ENCODE data around the gene SEMA3B. TPM values are rescaled to one million over a fixed set of nuclear protein-coding genes. Genes with fewer than 3 reads are reported as not detected.

Gene SEMA3B
- total RNA-seq, 1 experiment from 2014 or later = 0.43 TPM

- H3K9me3 ChIP-seq (ENCODE audit: low read depth, low read length, poor library complexity, severe bottlenecking) = no peaks in the 10 kb centered on the region
- no peak for TF ChIP-seq EZH2 (IDR thresholded peaks at IDR 0.05; ENCODE audit: borderline replicate concordance, low read depth, low read length, poor library complexity, severe bottlenecking)
- TF ChIP-seq CTCF (conservative IDR thresholded peaks at IDR 0.05; ENCODE audit: low read depth, low read length) = no peak
- no peaks in the 10 kb centered on the region for H3K36me3 ChIP-seq (ENCODE audit: insufficient read depth, low read length, poor library complexity, severe bottlenecking)
- no peaks in the 10 kb centered on the region for H3K27me3 ChIP-seq (replicated peaks; ENCODE audit: insufficient read depth, low read depth, low read length, poor library complexity)
- no peak overlapping the region for H3K4me3 ChIP-seq (ENCODE audit: low read depth, low read length, poor library complexity, severe bottlenecking)
- DNase-seq (ENCODE audit: low spot score) = peak; percentile 67
- intact Hi-C loops (cut with micrococcal nuclease; ENCODE audit: unreplicated experiment) = loop anchor here (10.0 kb wide), 1 partner anchor 140 kb away; no protein-coding TSS in a partner anchor
- no TSS peak for BruUV-seq (replicated peaks)
- ChIA-PET CTCF (interaction anchor here (0.5 kb wide), 1 partner anchor 1406 kb away, joined by 4 read pairs; no protein-coding TSS in a partner anchor), POLR2A (ENCODE audit: low non-redundant PET) (no interaction called here)
- peaks cover 20% of the 10 kb centered on the region for H3K4me1 ChIP-seq (ENCODE audit: insufficient read depth, low read length, poor library complexity, severe bottlenecking)
- H3K27ac ChIP-seq (ENCODE audit: low read depth, low read length, poor library complexity, severe bottlenecking) = peak overlapping the region; percentile 37
Observed at GRCh38 chr3:50264383-50264963, 4.5 kb upstream of the SEMA3B start.

DNA sequence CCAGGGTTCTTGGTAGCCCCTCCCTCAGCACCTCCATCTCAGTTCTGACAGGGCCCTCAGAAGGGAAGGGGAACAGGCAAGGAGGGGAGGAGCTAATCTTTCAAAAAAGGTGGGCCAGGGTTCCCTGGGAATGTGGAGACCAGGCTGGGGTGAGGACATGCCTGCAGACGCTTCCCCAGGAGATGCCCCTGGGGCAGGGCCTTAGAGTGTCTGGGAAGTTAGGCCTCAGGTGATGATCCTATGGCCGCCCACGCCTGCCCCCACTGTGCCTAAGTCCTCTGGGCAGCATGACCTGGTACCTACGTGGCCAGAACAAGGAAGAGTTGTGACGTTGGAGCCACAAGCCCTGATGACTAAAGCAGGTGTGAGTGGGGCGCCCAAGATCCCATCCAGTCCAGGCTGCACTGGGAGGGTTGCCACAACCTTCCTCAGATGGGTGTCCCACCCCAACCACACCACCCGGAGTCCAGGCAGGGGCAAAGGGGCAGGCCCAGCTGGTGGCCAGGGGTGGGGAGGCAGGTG lies 3.9 kb upstream of the SEMA3B start:
- TF ChIP-seq EZH2 (IDR thresholded peaks at IDR 0.05; ENCODE audit: borderline replicate concordance, low read depth, low read length, poor library complexity, severe bottlenecking) (no peak), CTCF (conservative IDR thresholded peaks at IDR 0.05; ENCODE audit: low read depth, low read length) (no peak)
- no peaks in the 10 kb centered on the region for H3K9me3 ChIP-seq (ENCODE audit: low read depth, low read length, poor library complexity, severe bottlenecking)
- peak overlapping the region; percentile 23 for H3K27ac ChIP-seq (ENCODE audit: low read depth, low read length, poor library complexity, severe bottlenecking)
- no peaks in the 10 kb centered on the region for H3K27me3 ChIP-seq (replicated peaks; ENCODE audit: insufficient read depth, low read depth, low read length, poor library complexity)
- ChIA-PET POLR2A (ENCODE audit: low non-redundant PET) (no interaction called here), CTCF (interaction anchor here (0.5 to 0.6 kb wide), 2 partner anchors 31 to 1405 kb away, joined by 4 to 7 read pairs; no protein-coding TSS in a partner anchor)
- intact Hi-C loops (cut with micrococcal nuclease; ENCODE audit: unreplicated experiment) = loop anchor here (10.0 kb wide), 1 partner anchor 140 kb away; no protein-coding TSS in a partner anchor
- H3K4me1 ChIP-seq (ENCODE audit: insufficient read depth, low read length, poor library complexity, severe bottlenecking) = peaks cover 20% of the 10 kb centered on the region
- BruUV-seq (replicated peaks) = no TSS peak
- no peaks in the 10 kb centered on the region for H3K36me3 ChIP-seq (ENCODE audit: insufficient read depth, low read length, poor library complexity, severe bottlenecking)
- DNase-seq (ENCODE audit: low spot score) = no peak
- no peak overlapping the region for H3K4me3 ChIP-seq (ENCODE audit: low read depth, low read length, poor library complexity, severe bottlenecking)

DNA sequence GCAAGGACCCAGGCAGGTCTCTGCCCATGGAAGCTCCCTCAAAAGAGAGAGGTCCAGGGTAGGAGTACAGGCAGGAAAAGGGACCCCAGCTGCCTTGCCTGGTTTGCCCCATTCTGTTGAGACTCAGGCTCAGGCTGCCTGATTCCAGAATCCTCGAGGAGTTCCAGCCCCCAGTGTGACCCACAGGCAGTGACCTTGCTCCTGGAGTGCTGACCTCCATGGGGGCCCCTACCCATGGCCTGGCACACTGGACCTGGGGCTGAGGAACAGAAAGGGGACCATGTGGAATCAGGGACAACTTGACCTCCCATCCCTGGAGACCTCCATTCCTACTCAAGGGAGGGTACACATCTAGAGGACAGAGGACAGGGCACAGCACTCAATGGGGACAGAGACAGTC lies 3.4 kb upstream of the SEMA3B start:
- Histone ChIP-seq H3K27me3 (replicated peaks; ENCODE audit: insufficient read depth, low read depth, low read length, poor library complexity) (no peaks in the 10 kb centered on the region), H3K27ac (ENCODE audit: low read depth, low read length, poor library complexity, severe bottlenecking) (no peak overlapping the region), H3K9me3 (ENCODE audit: low read depth, low read length, poor library complexity, severe bottlenecking) (no peaks in the 10 kb centered on the region), H3K4me3 (ENCODE audit: low read depth, low read length, poor library complexity, severe bottlenecking) (no peak overlapping the region), H3K4me1 (ENCODE audit: insufficient read depth, low read length, poor library complexity, severe bottlenecking) (peaks cover 20% of the 10 kb centered on the region), H3K36me3 (ENCODE audit: insufficient read depth, low read length, poor library complexity, severe bottlenecking) (no peaks in the 10 kb centered on the region)
- BruUV-seq (replicated peaks) = no TSS peak
- ChIA-PET POLR2A (ENCODE audit: low non-redundant PET) (no interaction called here), CTCF (interaction anchor here (0.6 kb wide), 1 partner anchor 31 kb away, joined by 7 read pairs; no protein-coding TSS in a partner anchor)
- TF ChIP-seq CTCF (conservative IDR thresholded peaks at IDR 0.05; ENCODE audit: low read depth, low read length) (no peak), EZH2 (IDR thresholded peaks at IDR 0.05; ENCODE audit: borderline replicate concordance, low read depth, low read length, poor library complexity, severe bottlenecking) (no peak)
- intact Hi-C loops (cut with micrococcal nuclease; ENCODE audit: unreplicated experiment) = loop anchor here (10.0 kb wide), 1 partner anchor 141 kb away; no protein-coding TSS in a partner anchor
- no peak for DNase-seq (ENCODE audit: low spot score)
